Measurements from ENCODE around the gene MFAP4.

Gene MFAP4

GRCh38 chr17:19386974-19387920 is at the start of gene MFAP4:
TSS of gene MFAP4 (minus strand) at chr17:19387190. CDS start at chr17:19387155, 35 bp downstream.
- no peak for FAIRE-seq

GRCh38 chr17:19433727-19434340 is 46.8 kb upstream of the MFAP4 start:
- no peak for FAIRE-seq

- FAIRE-seq: no peak
Measured at GRCh38 chr17:19433255-19433654, 46.3 kb upstream of the MFAP4 start.

- FAIRE-seq: no peak
Measured at GRCh38 chr17:19431691-19432090, 44.7 kb upstream of the MFAP4 start.

- no peak for FAIRE-seq
Measured at GRCh38 chr17:19426631-19427030, 39.6 kb upstream of the MFAP4 start.

GRCh38 chr17:19424934-19425868 is 38.2 kb upstream of the MFAP4 start:
- FAIRE-seq: no peak

GRCh38 chr17:19421926-19422325 is 34.9 kb upstream of the MFAP4 start:
- FAIRE-seq: no peak

- no peak for FAIRE-seq
Measured at GRCh38 chr17:19421219-19421618, 34.2 kb upstream of the MFAP4 start.

GRCh38 chr17:19418251-19418992 is 31.4 kb upstream of the MFAP4 start:
- FAIRE-seq: no peak

- no peak for FAIRE-seq
Measured at GRCh38 chr17:19417611-19418010, 30.6 kb upstream of the MFAP4 start.

GRCh38 chr17:19415806-19416775 is 29.1 kb upstream of the MFAP4 start:
- FAIRE-seq: no peak

GRCh38 chr17:19415311-19415710 is 28.3 kb upstream of the MFAP4 start:
- no peak for FAIRE-seq

- no peak for FAIRE-seq
Measured at GRCh38 chr17:19414396-19415280, 27.6 kb upstream of the MFAP4 start.

- no peak for FAIRE-seq
Measured at GRCh38 chr17:19413761-19414160, 26.8 kb upstream of the MFAP4 start.

- no peak for FAIRE-seq
Measured at GRCh38 chr17:19412984-19413383, 26.0 kb upstream of the MFAP4 start.

GRCh38 chr17:19412510-19412909 is 25.5 kb upstream of the MFAP4 start:
- no peak for FAIRE-seq

GRCh38 chr17:19411631-19412030 is 24.6 kb upstream of the MFAP4 start:
- FAIRE-seq: no peak

- FAIRE-seq: no peak
Measured at GRCh38 chr17:19410875-19411620, 24.1 kb upstream of the MFAP4 start, which contains the start of gene RNF112. TSS of gene RNF112 (plus strand) at chr17:19411232. CDS start at chr17:19411409, 177 bp downstream.

- no peak for FAIRE-seq
Measured at GRCh38 chr17:19410091-19410490, 23.1 kb upstream of the MFAP4 start.
